Breast epithelium (tissue), 3 donors: ENCODE data around the gene ZFR2.

Experiments used
- CTCF ChIP-seq, 3 donors: fragments of 450-650 bp; IDR thresholded peaks; one replicate each; pipeline ENCODE4 v1.5.1; 2016 to 2017; ENCODE audit warnings: antibody characterized with exemption in 3 of 3, mild to moderate bottlenecking in 3 of 3, moderate library complexity in 3 of 3
- POLR2A ChIP-seq: fragments of 450-650 bp; IDR thresholded peaks from one replicate; pipeline ENCODE4 v1.6.1; 2016; ENCODE audit warnings: antibody characterized with exemption, mild to moderate bottlenecking, moderate library complexity

GRCh38 chr19:3837922-3838321, 30.9 kb downstream of the ZFR2 start:
- TF ChIP-seq CTCF (IDR thresholded peaks at IDR 0.05) (no peak), POLR2A (no peak)
